ENCODE results near the gene CHID1. TPM values are rescaled to one million over a fixed set of nuclear protein-coding genes. Genes with fewer than 3 reads are reported as not detected.

Gene CHID1
- total and polyA plus RNA-seq, 9 of the 15 experiments (the other 6 are each of a cell fraction or from before 2014, with no cell fraction given): 15.1 to 108 (median 39.8) TPM

- H3K27ac ChIP-seq (ENCODE audit: extremely low read depth, low read depth, low read length): no peak overlapping the region
- intact Hi-C loops (cut with micrococcal nuclease): no loop called here
- 0 out of 2 replicates have a peak, but pooled peaks cover 2% of the 10 kb centered on the region for H3K9me3 ChIP-seq (replicated peaks; ENCODE audit: control insufficient read depth, insufficient read depth, low read depth, low read length)
- ChIA-PET POLR2A (interaction anchor here (0.8 to 1.5 kb wide), 4 partner anchors 10 to 27 kb away, joined by 3 to 5 read pairs (median 4); no protein-coding TSS in a partner anchor), CTCF (ENCODE audit: low intra/inter-chr PET ratio) (no interaction called here)
- H3K9ac ChIP-seq (ENCODE audit: insufficient read depth in 1 of 2, low read depth in 2 of 2, low read length in 2 of 2): no peak overlapping the region; a peak in 1 of 4 replicates
- ATAC-seq: no peak
- H3K4me3 ChIP-seq: no peak overlapping the region
- peaks cover 0 to 5% of the 10 kb centered on the region in 2 experiments; a peak in 2 of 5 replicates for H3K4me1 ChIP-seq (replicated peaks in 1 of 2; ENCODE audit: control insufficient read depth in 2 of 2, insufficient read depth in 2 of 2, low read length in 2 of 2)
- no peaks in the 10 kb centered on the region for H3K27me3 ChIP-seq (ENCODE audit: control insufficient read depth in 2 of 2, insufficient read depth in 2 of 2, low read length in 2 of 2)
- peak; percentile 6 for FAIRE-seq
- in situ Hi-C loops (cut with MboI): no loop called here
- peaks cover 21% of the 10 kb centered on the region; the same call in 1 of the 3 replicates for H3K79me2 ChIP-seq (ENCODE audit: control insufficient read depth, insufficient read depth, low read length)
- no TSS peak for BruUV-seq (replicated peaks)
- no peak overlapping the region for H3K4me2 ChIP-seq (ENCODE audit: insufficient read depth, low read length)
- H3K9me1 ChIP-seq (ENCODE audit: control insufficient read depth, insufficient read depth, low read length): no peaks in the 10 kb centered on the region
- peaks cover 12% of the 10 kb centered on the region; the same call in 2 of the 3 replicates for H3K36me3 ChIP-seq (ENCODE audit: control insufficient read depth, insufficient read depth, low read length)
- 67% methylated on average over 5 of the region's 5 CpGs for WGBS (ENCODE audit: insufficient coverage, low coverage, missing lambda C conversion rate)
- H2AFZ ChIP-seq (ENCODE audit: low read depth, low read length): no peak overlapping the region
- H4K20me1 ChIP-seq (replicated peaks; ENCODE audit: control insufficient read depth, insufficient read depth, low read length): no peaks in the 10 kb centered on the region
- no peak for DNase-seq (ENCODE audit: extremely low read depth in 1 of 4, low spot score in 3 of 4)
- TF ChIP-seq MLLT1 (IDR thresholded peaks at IDR 0.05): peak in 1 of 2 experiments; percentile 35; a peak in 1 of 4 replicates
- TF ChIP-seq LARP7 (IDR thresholded peaks at IDR 0.05): 0 out of 2 replicates have a peak, but pooled peaks have one; percentile 55
- TF ChIP-seq ZNF277 (CRISPR knock-in tag; IDR thresholded peaks at IDR 0.05; ENCODE audit: borderline replicate concordance): peak; percentile 43; the same call in 1 of the 2 replicates
- TF ChIP-seq THRB (CRISPR knock-in tag; conservative IDR thresholded peaks at IDR 0.05): 0 out of 2 replicates have a peak, but pooled peaks have one; percentile 70
- 0 out of 2 replicates have a peak, but pooled peaks have one; percentile 6 for TF ChIP-seq NCOR1 (IDR thresholded peaks at IDR 0.05)
- TF ChIP-seq NCOA4 (IDR thresholded peaks at IDR 0.05; ENCODE audit: partially characterized antibody): peak; percentile 20
- no peak for TF ChIP-seq RBM34 (IDR thresholded peaks at IDR 0.05; ENCODE audit: borderline replicate concordance, insufficient read depth, low read length)
- no peak for TF ChIP-seq U2AF2 (optimal IDR thresholded peaks at IDR 0.05; ENCODE audit: low read depth, low read length)
- TF ChIP-seq KDM1A (IDR thresholded peaks at IDR 0.05): peak in 1 of 2 experiments; percentile 87; a peak in 2 of 4 replicates
- TF ChIP-seq MTF1 (CRISPR knock-in tag; IDR thresholded peaks at IDR 0.05; ENCODE audit: borderline replicate concordance): peak; percentile 45; the same call in 1 of the 2 replicates
- TF ChIP-seq THRAP3 (IDR thresholded peaks at IDR 0.05; ENCODE audit: borderline replicate concordance): 0 out of 2 replicates have a peak, but pooled peaks have one; percentile 25
- TF ChIP-seq NONO (IDR thresholded peaks at IDR 0.05; ENCODE audit: low read depth in 2 of 2, low read length in 1 of 2): no peak
- peak; percentile 33; the same call in 1 of the 2 replicates for TF ChIP-seq MYBL2 (IDR thresholded peaks at IDR 0.05; ENCODE audit: low read depth)
- TF ChIP-seq MYBL2 (CRISPR knock-in tag; IDR thresholded peaks at IDR 0.05; ENCODE audit: borderline replicate concordance): no peak
- TF ChIP-seq SUPT5H (IDR thresholded peaks at IDR 0.05): 0 out of 2 replicates have a peak, but pooled peaks have one; percentile 17
- 0 out of 2 replicates have a peak, but pooled peaks have one; percentile 43 for TF ChIP-seq SLC30A9 (CRISPR knock-in tag; IDR thresholded peaks at IDR 0.05)
- TF ChIP-seq ARID2 (IDR thresholded peaks at IDR 0.05): peak; percentile 53; the same call in 1 of the 2 replicates
- TF ChIP-seq SMARCA5 (IDR thresholded peaks at IDR 0.05): 0 out of 2 replicates have a peak, but pooled peaks have one; percentile 19
These were observed 44.0 kb upstream of the CHID1 start for GRCh38 chr11:954392-955153.
